CD4-positive, alpha-beta T cell treated with Interleukin-17A for 1 hour (primary cell): ENCODE measurements around the gene ADAT2.
"Not testable (repeated sequence)": the region's sequence is repeated elsewhere in the genome, so short reads cannot be mapped to it uniquely, and the experiment has no call there.

Experiments
- DNase-seq: peaks from one replicate; pipeline ENCODE4 v3.0.0-alpha.2; 2020

The ADAT2 gene

GRCh38 chr6:143450453-143451371 is at the start of gene ADAT2, which contains the start of gene PEX3:
ADAT2 (minus strand) TSS chr6:143450695; CDS start chr6:143450658, 37 bp downstream.
PEX3 (plus strand) TSS chr6:143450805; CDS start chr6:143451043, 238 bp downstream.
- peak; percentile 94 for DNase-seq

GRCh38 chr6:143498428-143498827 is 47.9 kb upstream of the ADAT2 start:
- peak; percentile 27 for DNase-seq

- no peak for DNase-seq
These were observed 46.5 kb upstream of the ADAT2 start for GRCh38 chr6:143496974-143497373.

GRCh38 chr6:143490775-143491174 is 40.3 kb upstream of the ADAT2 start:
- DNase-seq, result no peak

GRCh38 chr6:143490244-143490643 is 39.7 kb upstream of the ADAT2 start:
- no peak for DNase-seq

- no peak for DNase-seq
These were observed 36.3 kb upstream of the ADAT2 start for GRCh38 chr6:143486752-143487151.

- DNase-seq, result no peak
These were observed 35.5 kb upstream of the ADAT2 start for GRCh38 chr6:143485967-143486366.

- DNase-seq, result no peak
These were observed 32.1 kb upstream of the ADAT2 start for GRCh38 chr6:143482593-143482992.

GRCh38 chr6:143478479-143479062 is 28.1 kb upstream of the ADAT2 start:
- DNase-seq, result no peak

- no peak for DNase-seq
These were observed 26.1 kb upstream of the ADAT2 start for GRCh38 chr6:143476545-143476944.

GRCh38 chr6:143471822-143472221 is 21.3 kb upstream of the ADAT2 start:
- no peak for DNase-seq

GRCh38 chr6:143468823-143469222 is 18.3 kb upstream of the ADAT2 start:
- DNase-seq, result not testable (repeated sequence)

GRCh38 chr6:143468026-143468425 is 17.5 kb upstream of the ADAT2 start:
- no peak for DNase-seq

- DNase-seq, result no peak
These were observed 15.1 kb upstream of the ADAT2 start for GRCh38 chr6:143465546-143465945.

- no peak for DNase-seq
These were observed 7.3 kb upstream of the ADAT2 start for GRCh38 chr6:143457563-143458359.

GRCh38 chr6:143451531-143451930 is 1.0 kb upstream of the ADAT2 start:
- no peak for DNase-seq

- DNase-seq, result peak; percentile 78
These were observed 612 bp downstream of the ADAT2 start for GRCh38 chr6:143449714-143450452.

- DNase-seq, result no peak
These were observed 1.3 kb downstream of the ADAT2 start for GRCh38 chr6:143449082-143449713.

- DNase-seq, result not testable (repeated sequence)
These were observed 2.6 kb downstream of the ADAT2 start for GRCh38 chr6:143447865-143448264.

- no peak for DNase-seq
These were observed 7.4 kb downstream of the ADAT2 start for GRCh38 chr6:143443096-143443495.

GRCh38 chr6:143441680-143442545 is 8.6 kb downstream of the ADAT2 start:
- peak; percentile 23 for DNase-seq
